Measurements from ENCODE around the gene MIB1. TPM values are rescaled to one million over a fixed set of nuclear protein-coding genes. Genes with fewer than 3 reads are reported as not detected.

Gene MIB1
- total RNA-seq, 2 donors from 2014 or later, result 39.0 to 45.1 TPM

DNA sequence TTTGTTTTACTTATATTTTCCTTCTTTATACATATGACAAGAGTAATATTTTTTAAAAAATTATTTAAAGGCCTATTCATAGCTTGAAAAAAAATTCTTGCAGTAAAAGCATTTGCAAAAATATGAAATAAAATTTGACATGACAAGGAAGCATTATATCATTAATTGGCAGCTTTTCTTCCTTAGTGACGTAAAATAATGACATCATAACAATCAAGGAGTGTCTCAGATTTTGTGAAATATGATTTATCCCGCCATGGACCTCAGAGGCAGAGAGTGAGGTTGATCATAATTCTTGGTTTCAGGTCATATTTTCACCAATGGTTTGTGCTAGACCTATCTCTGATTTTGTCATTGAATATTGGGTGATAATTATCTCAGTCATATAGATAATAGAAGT, 176.0 kb downstream of the MIB1 start:
- ATAC-seq (no peak), DNase-seq (no peak)
- Mint-ChIP-seq H3K27me3 (peaks cover 11% of the 10 kb centered on the region), H3K4me3 (no peak overlapping the region), H3K4me1 (no peaks in the 10 kb centered on the region), H3K27ac (no peak overlapping the region), H3K36me3 (ENCODE audit: low read depth) (peaks cover 3% of the 10 kb centered on the region)
- H3K9me3 ChIP-seq (ENCODE audit: control insufficient read depth, low read length, poor library complexity, severe bottlenecking), result no peaks in the 10 kb centered on the region

DNA sequence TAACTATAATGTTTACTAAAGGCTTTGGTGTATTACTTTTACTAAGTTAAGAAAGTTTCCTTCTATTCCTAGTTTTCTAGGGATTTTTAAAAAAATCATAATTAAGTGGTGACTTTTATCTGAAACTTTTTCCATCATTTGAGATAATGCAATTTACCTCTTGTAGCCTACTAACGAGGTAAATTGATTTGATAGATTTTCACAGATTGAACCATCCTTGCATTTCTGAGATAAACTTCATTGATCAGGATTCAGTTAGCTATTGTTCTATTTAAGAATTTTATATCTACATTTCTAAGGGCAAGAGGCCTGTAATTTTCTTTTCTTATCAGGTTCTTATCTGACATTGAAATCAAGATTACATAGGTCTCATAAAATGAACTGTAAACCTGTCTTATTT, 178.1 kb downstream of the MIB1 start:
- no peak for DNase-seq

More for the DNA sequence above, 178.1 kb downstream of the MIB1 start:
- no peak overlapping the region for H3K27ac Mint-ChIP-seq
- H3K4me1 Mint-ChIP-seq, result no peaks in the 10 kb centered on the region
- H3K27me3 Mint-ChIP-seq, result peaks cover 11% of the 10 kb centered on the region
- no peak for ATAC-seq
- H3K9me3 ChIP-seq (ENCODE audit: control insufficient read depth, low read length, poor library complexity, severe bottlenecking), result no peaks in the 10 kb centered on the region
- H3K36me3 Mint-ChIP-seq (ENCODE audit: low read depth), result peaks cover 3% of the 10 kb centered on the region
- no peak overlapping the region for H3K4me3 Mint-ChIP-seq

Other genes with a start within 250 kb of the MIB1 start
- gene ESCO1, start 140.1 kb upstream of the MIB1 start, total RNA-seq, result 10 to 100 TPM; 32.5 to 37.7 TPM
- 10 to 100 TPM; 23.1 to 29.9 TPM for gene SNRPD1, start 128.5 kb upstream of the MIB1 start, total RNA-seq
- 10 to 100 TPM; 38.6 to 39.3 TPM for gene ABHD3, start 36.0 kb upstream of the MIB1 start, total RNA-seq

Data from T-helper 17 cell (primary cell).